Kasumi-1 (cell line): Measurements from ENCODE around the gene CERS6.

Source experiments
- DNase-seq, 2 experiments: peaks; one replicate each; lab custom pipeline; 2025; lab: John Stamatoyannopoulos, UW

The CERS6 gene

DNA sequence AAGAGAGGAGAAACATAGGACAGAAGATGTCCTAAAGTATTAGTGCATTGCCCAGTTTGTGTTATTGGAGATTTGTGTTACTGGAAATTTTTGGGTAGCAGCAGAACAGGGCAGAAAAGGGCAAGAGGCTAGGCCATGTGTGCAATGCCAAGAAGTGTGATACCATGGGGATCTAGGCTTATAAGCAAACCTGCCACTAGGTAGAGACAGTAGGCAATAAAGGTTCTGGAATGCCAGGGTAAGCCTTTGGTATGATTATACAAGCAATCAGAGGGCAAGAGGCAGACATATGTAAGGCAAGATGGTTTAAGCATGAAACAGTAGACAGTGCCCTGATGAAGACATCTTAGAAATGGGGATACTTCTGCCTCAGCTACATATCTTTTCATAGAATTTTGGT lies 12.3 kb upstream of the CERS6 start:
- DNase-seq = peak in 1 of 2 experiments; percentile 8

DNA sequence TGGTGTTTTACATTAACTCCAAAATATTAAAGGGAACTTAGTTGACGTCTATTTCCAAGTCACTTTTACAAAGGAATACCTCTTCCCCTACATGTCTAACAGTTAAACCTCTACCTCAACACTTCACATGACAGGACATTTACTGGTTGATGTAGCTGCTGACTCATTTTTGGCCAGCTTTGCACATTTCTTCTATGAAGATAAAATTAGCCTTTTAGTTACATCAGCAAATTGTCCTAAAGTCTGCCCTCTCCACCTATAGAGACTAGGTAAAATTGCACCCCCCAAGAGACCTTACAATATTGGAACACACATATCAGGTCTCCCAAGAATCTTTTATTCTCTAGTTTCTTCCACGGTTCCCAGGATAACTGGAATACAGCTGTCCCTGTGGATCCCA lies 10.1 kb upstream of the CERS6 start:
- no peak for DNase-seq

DNA sequence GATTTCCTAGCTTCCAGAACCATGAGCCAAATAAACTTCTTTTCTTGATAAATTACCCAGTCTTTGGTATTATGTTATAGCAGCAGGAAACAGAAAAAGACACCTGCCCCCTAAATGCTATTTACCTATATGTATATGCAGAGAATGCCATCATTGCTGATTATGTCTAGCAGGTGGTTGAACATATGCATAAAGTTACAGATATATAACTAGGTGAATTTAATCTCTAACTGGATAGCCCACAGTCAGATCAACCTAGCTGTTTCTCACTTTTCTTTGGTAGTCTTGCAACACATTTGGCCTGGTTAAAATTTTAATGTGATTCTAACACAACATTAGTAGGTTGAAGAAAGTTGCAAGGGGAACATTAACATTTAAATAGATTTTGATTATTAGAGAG lies 7.1 kb upstream of the CERS6 start:
- DNase-seq = no peak

DNA sequence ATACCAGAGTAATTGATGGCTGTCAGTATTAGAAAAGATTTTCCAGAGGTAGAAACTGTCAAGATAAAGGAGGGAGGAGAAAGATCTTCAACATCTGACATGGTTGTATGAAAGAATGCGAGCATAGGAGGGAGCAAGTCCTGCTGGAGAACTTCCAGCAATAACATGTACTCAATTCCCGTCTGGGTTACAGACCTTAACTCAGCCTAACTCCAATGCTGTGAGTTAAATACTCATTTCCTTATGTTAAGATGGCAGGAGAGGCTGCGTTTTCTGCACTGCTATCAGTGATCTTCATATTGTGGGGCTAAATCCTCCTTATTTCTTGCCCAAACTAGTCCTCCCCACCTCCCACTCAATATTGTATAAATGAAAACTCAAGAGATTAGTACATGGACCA lies 6.7 kb upstream of the CERS6 start:
- no peak for DNase-seq

DNA sequence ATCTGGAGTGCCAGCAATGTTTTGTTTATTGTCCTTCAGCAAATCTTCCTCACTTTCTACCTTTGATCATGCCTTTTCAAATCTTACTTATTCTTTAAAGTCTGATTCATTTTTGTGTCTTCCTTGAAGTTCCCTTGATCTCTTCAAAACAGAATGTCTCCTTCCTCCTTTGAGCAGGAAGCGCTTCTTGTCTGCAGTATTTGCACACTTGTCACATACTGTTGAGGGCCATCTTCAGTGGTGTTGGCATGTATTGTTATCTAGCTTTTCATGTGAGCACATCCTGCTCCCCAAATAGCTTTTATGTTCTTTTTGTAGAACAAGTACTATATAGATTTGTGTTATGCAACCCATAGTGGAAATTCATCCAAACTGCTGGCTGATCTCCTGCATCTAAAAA lies 5.9 kb upstream of the CERS6 start:
- DNase-seq = peak; percentile 20 to 31

DNA sequence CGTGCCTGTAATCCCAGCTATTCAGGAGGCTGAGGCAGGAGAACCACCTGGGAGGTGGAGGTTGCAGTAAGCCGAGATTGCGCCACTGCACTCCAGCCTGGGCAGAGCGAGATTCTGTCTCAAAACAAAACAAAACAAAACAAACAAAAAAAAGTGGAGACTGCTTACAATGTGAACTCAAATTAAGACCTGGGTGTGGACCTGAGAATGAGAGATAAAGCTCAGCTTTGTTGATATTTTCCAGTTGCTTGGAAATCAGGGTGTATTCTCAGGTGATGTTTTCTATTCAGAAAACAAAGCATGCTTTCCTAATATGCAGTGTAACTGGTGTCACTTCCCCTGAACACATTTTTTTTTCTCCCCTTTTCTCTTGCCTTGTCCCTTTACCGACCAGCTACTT lies 5.3 kb upstream of the CERS6 start:
- DNase-seq = no peak

DNA sequence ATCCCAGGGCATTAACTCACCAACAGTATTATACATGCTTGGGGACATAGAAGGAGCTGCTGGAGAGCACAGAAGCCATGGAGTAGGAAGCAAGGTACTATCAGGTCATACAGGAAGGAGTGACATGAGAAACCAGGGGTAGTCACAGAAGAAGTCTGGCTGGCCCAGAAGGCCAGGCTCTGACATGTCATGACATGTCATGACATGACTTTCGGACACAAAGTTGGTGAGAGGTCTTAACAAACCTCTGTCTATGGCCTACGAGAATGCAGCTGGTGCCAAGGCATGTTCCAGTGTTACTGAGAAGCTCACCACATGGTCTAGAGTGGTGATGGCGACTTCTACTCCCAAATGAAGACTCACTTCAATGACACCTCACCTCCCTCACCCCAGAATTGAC lies 3.3 kb upstream of the CERS6 start:
- DNase-seq = no peak

DNA sequence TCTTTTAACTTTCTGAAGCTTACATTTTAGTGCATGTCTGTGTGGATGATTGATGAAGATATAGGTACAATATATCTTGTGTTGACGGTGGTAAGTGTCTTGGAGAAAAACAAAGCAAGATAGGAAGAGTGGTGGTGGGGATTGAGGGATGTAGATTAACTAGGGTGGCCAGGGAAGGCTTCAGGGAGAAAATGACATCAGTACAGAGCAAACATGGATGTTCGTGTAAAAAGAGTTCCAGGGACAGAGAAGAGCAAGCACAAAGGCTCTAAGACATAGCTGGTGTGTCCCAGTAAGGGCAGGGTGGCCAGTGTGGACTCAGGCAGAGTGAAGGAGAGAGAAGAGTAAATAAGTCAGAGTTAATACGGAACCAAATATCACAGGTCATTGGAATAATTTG lies 2.7 kb upstream of the CERS6 start:
- DNase-seq = no peak

DNA sequence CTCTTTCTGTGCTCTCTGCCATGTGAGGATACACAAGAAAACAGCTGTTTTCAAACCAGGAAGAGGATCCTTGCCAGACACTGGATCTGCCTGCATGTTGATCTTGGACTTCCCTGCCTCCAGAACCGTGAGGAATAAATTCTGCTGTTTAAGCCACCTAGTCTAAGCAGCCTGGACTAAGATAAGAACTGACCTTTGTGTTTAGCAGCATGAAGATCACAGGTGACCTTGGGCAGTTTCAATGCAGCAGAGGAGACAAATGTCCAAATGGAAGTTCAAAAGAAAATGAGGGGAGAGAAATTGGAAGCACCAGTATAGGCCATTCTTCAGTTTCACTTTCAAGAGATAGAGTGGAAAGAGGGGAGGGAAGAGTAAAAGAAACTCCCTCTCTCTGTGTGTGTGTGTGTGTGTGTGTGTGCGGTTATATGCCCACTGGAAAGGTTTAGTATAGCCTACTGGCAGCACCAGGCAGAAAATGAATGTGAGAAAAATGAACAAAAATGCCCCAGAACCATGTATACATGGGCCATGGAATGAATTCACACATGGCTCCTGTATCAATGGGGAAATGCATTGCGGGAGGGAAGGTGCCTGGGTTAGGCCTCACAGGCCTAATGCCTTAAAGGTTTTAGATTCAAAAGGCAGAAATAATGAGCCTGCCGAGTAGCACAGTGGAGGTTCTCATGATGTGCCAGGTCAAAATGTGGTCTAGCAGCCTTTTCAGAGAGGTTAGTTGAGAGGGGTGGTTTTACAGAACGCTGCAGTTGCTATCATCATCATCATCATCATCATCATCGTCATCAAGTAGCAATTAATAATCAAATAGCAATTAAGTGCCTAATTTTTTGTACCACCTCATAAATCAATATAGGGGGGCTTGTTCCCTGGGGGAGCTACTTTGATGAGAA lies 1.1 kb upstream of the CERS6 start:
- DNase-seq = peak; percentile 14 to 54

DNA sequence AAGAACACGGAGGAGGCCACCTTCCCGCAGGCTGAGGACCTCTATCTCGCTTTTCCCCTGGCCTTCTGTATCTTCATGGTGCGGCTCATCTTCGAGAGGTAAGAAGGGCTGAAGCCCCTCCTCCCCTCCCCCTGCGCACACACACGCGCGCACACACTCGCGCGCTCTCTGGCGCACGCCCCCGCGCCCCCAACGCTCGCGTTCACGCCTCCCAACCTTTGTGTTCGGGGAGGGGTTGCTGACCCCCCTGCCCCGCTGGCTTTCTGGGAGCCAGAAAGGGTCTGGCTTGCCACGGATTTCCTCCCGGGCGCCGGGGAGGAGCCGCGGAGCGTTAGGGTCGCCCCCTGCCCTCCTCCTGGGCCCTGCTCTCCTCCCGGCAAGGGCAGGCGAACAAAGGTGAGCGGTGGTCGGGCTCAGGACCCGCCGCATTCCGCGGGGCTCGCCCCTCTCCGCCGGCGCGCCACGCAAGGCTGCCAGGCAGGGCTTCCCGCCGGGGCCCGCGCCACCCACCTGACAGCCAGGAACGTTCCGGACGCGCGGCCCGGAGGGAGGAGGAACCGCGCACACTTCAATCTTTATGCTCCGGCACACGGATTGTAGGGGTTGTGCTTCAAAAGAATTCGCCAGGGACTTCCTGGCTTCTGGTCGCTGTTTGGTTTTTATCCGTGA lies 583 bp downstream of the CERS6 start:
- peak; percentile 45 to 65 for DNase-seq

DNA sequence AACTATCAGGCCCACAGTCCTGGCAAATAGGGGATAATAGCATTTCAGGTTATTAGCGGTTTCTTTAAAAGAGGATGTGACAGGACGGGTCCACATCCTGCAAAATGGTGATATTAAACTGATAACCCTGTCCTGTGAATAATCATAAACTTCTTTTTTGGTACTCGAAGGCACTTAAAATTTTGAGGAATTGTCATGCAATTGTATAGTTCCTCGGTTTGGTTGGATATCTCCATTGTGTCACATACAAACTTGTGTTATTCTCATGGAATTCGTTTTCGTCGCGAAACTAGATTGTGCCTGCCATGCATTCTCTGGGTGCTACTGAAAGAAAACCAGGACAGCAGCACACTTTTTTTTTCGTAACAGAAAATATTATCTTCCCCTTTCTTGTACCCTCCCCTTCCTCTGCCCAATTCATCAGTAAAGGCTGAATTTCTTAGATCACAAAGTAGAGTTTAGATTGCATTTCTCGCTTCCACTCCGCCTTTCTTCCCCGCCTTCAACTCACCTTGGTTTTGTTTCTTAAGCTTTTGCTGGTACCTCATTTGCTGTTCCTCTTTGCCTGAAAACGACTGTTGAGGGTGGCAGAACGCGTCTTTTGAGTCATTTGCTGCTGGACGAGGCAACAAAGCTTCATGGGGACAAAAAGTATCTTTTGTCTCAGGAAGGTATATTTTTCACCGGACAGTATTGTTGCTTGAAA lies 1.3 kb downstream of the CERS6 start:
- DNase-seq = peak; percentile 79 to 94

DNA sequence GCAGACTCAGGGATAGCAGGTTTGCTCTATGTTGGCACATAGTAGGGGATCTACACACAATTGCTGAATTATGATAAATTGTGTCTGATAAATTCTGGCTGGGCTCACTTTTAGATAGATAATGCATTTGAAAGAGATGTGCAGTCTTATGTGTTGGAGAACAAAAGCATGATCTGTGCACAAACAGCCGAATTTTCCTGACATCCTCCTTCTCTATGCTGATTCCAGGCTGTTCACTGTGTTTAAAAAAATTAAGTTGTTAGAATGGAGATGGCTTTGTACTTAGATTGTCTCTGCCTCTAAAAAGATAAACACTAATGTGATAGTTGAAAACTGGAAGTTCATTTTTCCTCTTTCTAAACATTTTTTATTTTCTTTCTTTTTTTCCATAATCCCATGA lies 2.1 kb downstream of the CERS6 start:
- DNase-seq = peak in 1 of 2 experiments; percentile 27

DNA sequence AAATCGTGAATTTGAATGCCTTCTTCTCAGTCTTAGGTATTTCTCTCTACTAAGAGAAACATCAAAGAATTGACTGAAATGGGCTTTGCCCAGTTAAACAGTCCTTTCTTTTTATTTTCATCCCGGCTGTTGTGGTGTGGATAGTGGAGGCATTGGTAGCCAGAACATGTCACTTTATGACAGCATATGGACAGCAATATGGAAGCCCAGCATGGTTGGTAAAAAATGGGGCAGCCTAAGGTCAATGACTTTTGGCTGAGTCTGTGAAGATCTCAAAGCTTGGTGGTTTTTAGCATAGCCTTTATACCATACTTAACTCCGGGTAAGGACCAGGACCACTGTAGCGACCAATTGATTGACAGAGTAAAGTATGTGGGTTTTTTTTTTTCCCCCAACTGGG lies 3.2 kb downstream of the CERS6 start:
- DNase-seq = no peak

DNA sequence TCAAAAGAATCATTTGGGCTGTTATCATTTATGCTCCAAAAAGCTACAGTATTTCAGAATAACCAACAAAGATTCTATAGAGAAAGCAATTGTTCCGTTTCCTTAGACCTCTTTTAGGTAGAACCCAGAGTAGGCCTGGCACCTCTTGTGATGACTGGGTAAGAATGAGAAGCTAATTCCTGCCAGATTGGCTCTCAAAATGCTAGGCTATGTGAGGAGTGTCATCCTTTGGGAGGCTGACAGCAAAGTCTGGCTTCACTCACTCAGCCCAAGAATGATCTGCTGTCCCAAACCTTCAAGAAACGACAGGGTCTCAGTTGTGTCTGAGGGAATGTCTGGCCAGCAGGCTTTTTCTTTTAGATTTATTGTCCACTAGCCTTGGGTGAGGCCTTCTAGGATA lies 4.5 kb downstream of the CERS6 start:
- no peak for DNase-seq

DNA sequence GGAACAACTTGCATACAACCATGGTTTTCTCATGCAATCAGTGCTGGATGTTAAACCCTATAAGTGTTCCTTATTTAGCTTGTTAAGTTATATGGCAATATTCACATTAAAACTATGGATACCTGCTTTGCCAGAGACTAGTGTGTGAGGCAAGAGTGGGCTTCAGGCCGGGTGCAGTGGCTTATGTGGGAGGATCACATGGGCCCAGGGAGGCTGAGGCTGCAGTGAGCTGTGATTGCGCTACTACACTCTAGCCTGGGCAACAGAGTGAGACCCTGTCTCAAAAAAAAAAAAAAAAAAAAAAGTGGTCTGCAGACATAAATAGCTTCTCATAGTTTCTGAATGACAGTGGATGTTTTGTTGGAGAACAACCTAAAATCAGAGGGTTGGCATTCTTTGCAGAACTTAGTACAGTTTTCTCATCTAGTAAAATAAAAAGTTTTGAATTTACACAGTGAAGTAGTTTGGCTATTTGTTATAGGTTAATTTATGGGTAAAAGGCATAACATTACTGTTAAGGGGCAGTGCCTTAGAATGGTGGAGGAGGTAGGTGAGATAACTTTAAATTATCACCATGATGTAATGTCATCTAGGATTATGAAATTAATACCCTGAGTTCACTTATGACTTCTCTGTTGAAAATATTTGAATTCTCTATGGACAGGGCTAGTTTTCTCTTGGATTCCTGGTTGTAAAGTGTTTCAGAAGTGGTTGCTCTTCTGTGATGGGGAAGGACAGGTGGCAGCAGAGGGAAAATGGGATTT lies 5.3 kb downstream of the CERS6 start:
- no peak for DNase-seq

DNA sequence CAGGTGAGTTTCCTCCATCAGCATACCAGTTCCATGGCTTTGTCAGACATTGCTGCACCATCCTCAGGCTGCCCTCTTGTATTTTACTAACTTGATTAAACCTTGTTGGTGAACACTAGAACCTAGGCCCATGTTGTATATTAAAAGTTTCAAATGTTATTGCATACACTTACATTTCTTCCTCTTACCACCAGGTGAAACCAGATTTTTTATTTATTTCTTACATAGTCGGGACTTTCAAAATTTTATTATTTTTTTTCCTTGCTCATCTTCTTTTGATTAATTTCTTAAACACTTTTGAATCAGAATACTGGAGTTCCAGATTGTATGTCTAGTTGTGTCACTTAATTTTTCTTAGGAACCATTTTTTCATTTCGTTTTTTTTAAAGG lies 5.9 kb downstream of the CERS6 start:
- DNase-seq = peak in 1 of 2 experiments; percentile 19

DNA sequence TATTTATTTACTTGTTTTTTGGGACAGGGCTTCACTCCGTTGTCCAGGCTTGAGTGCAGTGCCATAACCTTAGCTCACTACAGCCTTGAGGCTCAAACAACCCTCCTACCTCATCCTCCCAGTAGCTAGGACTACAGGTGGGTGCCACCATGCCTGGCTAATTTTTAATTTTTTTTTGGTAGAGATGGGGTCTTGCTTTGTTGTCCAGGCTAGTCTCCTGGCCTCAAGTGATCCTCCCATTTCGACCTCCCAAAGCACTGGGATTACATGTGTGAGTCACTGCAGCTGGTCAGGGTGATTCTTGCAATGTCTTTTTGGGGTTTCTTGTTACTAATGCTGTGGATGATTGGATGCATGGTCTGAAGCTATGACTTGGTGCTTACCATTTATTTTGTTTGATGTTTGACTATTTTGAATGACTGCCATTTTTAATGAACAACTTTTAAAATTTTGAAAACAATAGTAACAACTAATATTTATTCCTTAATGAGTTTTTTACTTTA lies 6.5 kb downstream of the CERS6 start:
- no peak for DNase-seq

DNA sequence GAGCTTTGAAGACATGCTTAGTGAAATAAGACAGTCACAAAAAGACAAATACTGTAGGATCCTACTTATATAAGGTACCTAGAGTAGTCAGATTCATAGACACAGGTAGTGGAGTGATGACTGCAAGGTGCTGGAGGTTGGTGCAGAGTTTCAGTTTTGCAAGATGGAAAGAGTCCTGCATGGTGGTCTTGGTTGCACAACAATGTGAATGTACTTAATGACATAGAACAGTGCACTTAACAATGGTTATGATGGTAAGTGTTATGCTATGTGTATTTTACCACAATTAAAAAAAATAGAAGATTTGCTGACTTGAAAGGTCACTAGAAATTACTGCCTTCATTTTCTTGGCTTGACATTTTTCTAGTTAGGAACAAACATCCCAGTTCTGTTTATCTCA lies 9.5 kb downstream of the CERS6 start:
- no peak for DNase-seq

DNA sequence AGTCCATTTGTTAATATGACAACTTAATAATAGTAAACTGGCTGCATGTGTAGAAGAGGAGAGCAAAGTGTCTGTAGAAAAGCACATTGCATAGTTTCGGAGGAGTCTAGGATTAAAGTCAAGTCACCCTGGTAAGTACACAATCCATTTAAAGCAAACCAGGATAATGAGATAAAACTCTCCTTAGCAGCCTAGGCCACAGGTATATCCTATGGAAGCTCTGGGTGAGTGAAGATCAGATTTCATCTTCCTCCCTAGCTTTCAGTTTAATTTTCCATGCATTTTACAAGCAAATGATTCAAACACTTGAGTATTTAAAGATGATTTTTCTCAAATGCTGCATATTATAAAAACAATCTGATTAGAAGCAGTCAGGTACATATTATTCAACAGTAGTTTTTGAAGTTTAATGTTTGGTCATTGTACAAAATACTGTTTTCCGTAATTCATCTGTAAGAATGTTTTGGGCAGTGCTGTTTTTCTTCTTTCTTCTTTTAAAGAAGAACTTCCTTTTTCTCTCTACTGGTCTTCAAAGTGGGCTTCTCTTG lies 10.2 kb downstream of the CERS6 start:
- DNase-seq = peak in 1 of 2 experiments; percentile 18

DNA sequence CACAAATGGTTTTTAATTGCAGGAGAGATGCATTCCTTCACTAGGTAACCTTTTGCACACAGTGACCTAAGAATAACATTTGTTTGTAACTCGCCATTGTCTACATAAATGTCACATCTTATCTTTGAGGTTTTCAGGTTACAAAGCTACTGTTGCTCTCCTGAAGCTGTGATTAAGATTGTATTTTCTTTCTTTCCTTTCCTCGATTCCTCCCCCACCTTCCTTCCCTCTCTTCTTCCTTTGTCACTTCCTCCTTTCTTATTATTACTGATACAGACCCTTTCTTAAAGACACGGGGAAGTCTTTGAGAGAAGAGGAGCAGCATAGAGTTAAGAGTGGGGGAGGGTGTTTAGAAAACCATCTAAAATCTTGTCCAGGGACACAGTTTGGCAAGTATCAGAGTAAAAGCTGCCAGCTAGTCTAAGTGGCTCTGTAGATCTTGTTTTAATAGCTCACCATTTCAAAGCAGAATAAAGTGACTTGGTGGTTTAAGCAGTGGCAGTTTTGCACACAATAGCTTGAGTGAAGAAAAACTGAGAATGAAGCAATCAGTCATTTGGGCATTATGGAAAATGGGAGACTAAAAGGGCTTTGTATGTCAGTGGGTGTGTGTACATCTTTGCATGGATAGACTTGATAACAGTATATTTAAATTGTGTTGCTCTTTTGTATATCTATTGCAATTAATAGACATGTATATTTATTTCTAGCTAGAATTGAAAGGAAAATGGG lies 10.9 kb downstream of the CERS6 start:
- peak; percentile 59 to 62 for DNase-seq

DNA sequence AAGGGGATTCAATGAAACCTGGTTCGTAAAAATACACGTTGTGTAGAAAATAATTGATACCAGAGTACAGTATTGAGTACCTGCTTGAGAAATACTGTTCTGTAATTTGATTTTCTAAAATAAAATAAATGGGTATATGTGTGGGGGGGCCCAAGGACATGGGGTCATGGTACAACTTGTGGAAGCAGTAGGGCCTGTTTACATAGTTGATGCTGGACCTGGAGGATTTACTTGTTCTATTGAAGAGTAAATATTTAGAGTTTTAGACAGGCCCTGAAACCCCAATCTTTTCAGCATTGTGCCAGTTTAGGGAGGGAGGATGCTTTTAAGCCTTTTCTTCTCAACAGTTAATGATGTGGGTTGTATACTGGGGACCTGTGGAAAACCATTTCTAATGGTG lies 11.7 kb downstream of the CERS6 start:
- DNase-seq = no peak
